K562 (cell line): ENCODE data around the gene SCP2.

Source experiments
- HDGF ChIP-seq: fragments of 450-650 bp; IDR thresholded peaks from 2 replicates; pipeline ENCODE4 v1.6.1; 2016
- JUN ChIP-seq, 2 experiments: sonication (generic) in 1 of 2; formaldehyde crosslinking in 1 of 2; IDR thresholded peaks; 2 replicates each; pipeline versions ENCODE4 v1.6.1 to v1.8.0; 2012 to 2022; ENCODE audit warnings: borderline replicate concordance in 2 of 2, mild to moderate bottlenecking in 2 of 2, improper control_type of control experiment in 1 of 2, low read depth in 1 of 2, low read length in 1 of 2, missing genetic modification reagents in 1 of 2
- JUND ChIP-seq, 2 experiments: IDR thresholded peaks; 2 replicates in 1 of 2; 3 replicates in 1 of 2; pipeline ENCODE4 v1.6.1; 2011; ENCODE audit warnings: borderline replicate concordance in 2 of 2, low read depth in 2 of 2, low read length in 2 of 2, improper control_type of control experiment in 1 of 2, missing biosample characterization in 1 of 2, missing genetic modification characterization in 1 of 2, missing genetic modification reagents in 1 of 2
- KLF6 ChIP-seq: fragments of 250-450 bp; sonication (Bioruptor Pico); IDR thresholded peaks from 2 replicates; pipeline ENCODE4 v1.4.0; 2020; ENCODE audit warnings: mild to moderate bottlenecking, moderate library complexity, borderline replicate concordance
- ZNF23 ChIP-seq: fragments of 250-450 bp; sonication (Bioruptor Pico); IDR thresholded peaks from 2 replicates; pipeline ENCODE4 v1.4.0; 2020; ENCODE audit warnings: mild to moderate bottlenecking
- ZNF551 ChIP-seq: fragments of 250-450 bp; sonication (Bioruptor Pico); IDR thresholded peaks from 2 replicates; pipeline ENCODE4 v1.5.0; 2021; ENCODE audit warnings: mild to moderate bottlenecking, moderate library complexity
- TF ChIP-seq, protein P1 (sequence below): fragments of 250-450 bp; sonication (Bioruptor Pico); IDR thresholded peaks from 2 replicates; pipeline ENCODE4 v1.9.0; 2021; ENCODE audit warnings: mild to moderate bottlenecking, inconsistent platforms
- TF ChIP-seq, protein P2 (sequence below), 3 experiments: IDR thresholded peaks in 2 of 3; conservative IDR thresholded peaks in 1 of 3; 2 replicates each; pipeline ENCODE4 v1.5.1; 2011 to 2012; ENCODE audit warnings: low read length in 3 of 3, mild to moderate bottlenecking in 3 of 3, control low read depth in 2 of 3, improper control_type of control experiment in 1 of 3, inconsistent platforms in 1 of 3, low read depth in 1 of 3, mixed read lengths in 1 of 3, moderate library complexity in 1 of 3; ENCODE audit not compliant: insufficient read depth in 2 of 3

DNA sequence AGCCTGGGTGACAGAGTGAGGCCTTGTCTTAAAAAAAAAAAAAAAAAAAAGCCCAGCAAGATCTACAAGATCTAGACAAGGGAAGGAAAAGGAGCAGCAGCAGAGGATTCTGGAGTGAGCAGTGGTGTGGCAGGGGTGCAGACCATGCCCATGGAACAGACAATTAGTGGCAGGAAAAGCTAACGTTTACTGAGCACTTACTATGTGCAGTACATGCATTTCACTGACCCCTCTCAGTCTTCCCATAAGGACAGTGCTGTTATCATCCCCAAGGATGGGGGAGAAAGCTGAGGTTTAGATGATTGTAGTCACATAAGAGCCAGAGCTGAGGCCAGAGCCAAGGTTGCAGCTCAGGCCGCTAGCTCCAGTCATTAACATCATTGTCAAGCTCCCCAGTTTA, 140.8 kb downstream of the SCP2 start:
- TF ChIP-seq, protein P1, sequence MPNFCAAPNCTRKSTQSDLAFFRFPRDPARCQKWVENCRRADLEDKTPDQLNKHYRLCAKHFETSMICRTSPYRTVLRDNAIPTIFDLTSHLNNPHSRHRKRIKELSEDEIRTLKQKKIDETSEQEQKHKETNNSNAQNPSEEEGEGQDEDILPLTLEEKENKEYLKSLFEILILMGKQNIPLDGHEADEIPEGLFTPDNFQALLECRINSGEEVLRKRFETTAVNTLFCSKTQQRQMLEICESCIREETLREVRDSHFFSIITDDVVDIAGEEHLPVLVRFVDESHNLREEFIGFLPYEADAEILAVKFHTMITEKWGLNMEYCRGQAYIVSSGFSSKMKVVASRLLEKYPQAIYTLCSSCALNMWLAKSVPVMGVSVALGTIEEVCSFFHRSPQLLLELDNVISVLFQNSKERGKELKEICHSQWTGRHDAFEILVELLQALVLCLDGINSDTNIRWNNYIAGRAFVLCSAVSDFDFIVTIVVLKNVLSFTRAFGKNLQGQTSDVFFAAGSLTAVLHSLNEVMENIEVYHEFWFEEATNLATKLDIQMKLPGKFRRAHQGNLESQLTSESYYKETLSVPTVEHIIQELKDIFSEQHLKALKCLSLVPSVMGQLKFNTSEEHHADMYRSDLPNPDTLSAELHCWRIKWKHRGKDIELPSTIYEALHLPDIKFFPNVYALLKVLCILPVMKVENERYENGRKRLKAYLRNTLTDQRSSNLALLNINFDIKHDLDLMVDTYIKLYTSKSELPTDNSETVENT (CRISPR knock-in tag): no peak
- TF ChIP-seq JUND (IDR thresholded peaks at IDR 0.05; ENCODE audit: borderline replicate concordance, low read depth, low read length): no peak
- no peak for TF ChIP-seq JUND (tag; IDR thresholded peaks at IDR 0.05; ENCODE audit: borderline replicate concordance, low read depth, low read length)
- TF ChIP-seq ZNF23 (CRISPR knock-in tag): no peak
- no peak for TF ChIP-seq ZNF551 (CRISPR knock-in tag)
- no peak for TF ChIP-seq KLF6 (CRISPR knock-in tag)
- no peak for TF ChIP-seq HDGF
- TF ChIP-seq JUN (IDR thresholded peaks at IDR 0.05; ENCODE audit: borderline replicate concordance, low read depth, low read length): no peak
- TF ChIP-seq JUN (CRISPR knock-in tag; IDR thresholded peaks at IDR 0.05; ENCODE audit: borderline replicate concordance): no peak
- TF ChIP-seq, protein P2, sequence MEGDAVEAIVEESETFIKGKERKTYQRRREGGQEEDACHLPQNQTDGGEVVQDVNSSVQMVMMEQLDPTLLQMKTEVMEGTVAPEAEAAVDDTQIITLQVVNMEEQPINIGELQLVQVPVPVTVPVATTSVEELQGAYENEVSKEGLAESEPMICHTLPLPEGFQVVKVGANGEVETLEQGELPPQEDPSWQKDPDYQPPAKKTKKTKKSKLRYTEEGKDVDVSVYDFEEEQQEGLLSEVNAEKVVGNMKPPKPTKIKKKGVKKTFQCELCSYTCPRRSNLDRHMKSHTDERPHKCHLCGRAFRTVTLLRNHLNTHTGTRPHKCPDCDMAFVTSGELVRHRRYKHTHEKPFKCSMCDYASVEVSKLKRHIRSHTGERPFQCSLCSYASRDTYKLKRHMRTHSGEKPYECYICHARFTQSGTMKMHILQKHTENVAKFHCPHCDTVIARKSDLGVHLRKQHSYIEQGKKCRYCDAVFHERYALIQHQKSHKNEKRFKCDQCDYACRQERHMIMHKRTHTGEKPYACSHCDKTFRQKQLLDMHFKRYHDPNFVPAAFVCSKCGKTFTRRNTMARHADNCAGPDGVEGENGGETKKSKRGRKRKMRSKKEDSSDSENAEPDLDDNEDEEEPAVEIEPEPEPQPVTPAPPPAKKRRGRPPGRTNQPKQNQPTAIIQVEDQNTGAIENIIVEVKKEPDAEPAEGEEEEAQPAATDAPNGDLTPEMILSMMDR (IDR thresholded peaks at IDR 0.05 in 2 of 3, conservative IDR thresholded peaks at IDR 0.05 in 1 of 3; ENCODE audit: insufficient read depth in 2 of 3, low read depth in 1 of 3, low read length in 3 of 3): no peak
